HG02970 (cell line): ENCODE results near the gene PRKCE.

ENCODE experiments used
- ATAC-seq: cut with Tn5 transposase; IDR thresholded peaks from one replicate; pipeline ENCODE4 v1.9.1; 2021; ENCODE audit warnings: mild to moderate bottlenecking, moderate library complexity, moderate number of reproducible peaks; ENCODE audit not compliant: unreplicated experiment, low FRiP score

PRKCE gene

DNA sequence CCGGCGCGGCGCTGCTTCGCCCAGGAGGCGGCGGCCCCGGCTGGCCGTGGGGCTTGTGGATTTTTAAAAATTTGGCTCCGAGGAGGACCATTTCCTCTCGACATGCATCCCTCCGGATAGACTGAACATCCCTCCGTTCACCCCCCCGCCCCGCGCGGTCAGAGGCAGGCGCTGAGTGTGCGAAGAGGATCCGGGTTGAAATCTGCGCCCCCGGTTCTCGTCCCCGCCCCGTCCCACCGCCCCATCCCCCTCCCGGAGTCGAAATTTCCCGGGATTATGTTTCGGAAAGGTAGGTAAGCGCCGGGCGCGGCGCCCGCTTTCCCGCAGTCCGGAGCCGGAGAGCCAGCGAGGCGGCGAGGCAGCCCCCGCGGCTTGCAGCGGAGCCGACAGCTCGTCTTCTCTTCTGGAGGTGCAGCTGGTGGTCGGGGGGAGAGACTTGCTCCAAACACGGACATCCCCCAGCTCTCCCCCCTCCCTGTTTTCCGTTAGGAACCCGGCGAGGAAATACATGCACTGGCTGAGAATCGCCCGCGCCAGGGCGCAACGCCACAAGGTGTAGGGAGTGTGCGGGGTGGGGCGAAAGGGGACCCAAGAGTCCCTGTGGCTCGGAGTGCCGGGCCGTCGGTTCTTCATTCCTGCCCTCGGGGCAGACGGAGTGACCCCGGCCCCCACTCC lies at the start of gene PRKCE:
Gene PRKCE (plus strand): TSS at position 261 of the 675 bp plus-strand sequence.
- peak; percentile 7 for ATAC-seq

- ATAC-seq, result no peak
These were observed 48.9 kb upstream of the PRKCE start for GRCh38 chr2:45602624-45603023.

DNA sequence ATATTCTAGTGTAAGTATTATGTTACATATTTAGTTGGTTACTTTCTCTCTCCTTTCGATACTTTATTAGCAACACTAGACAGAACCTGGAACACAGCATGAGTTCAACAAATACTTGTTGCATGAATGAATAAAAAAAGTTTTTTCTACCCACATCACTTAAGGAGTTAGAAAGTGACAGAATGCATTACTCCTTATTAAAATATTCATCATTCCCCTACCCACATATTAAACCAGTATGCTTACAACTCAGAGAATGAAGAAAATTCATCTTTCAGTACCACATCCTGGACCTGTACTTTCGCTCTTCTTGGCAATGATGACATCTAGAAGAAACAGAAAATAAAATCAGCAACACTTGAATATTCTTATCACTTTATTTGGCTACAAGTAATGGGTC lies 46.4 kb upstream of the PRKCE start:
- ATAC-seq, result no peak

DNA sequence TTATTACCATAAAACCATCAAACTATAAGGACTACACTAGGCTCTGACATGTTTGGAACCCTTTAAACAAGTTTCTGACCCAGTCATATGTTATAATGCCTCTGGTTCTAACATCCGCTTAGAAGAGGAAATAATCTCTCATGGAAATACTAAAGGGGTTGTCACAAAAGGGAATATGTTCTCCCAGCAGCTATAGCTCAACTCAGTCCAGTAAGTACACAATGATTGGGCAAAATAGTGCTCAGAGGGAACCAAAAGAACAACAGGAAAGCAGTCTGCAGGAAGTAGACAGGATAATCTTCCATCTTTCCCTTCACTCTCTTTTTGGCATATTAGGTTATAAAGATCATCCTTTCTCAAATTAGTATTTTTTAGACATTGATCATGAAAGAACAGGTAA lies 44.7 kb upstream of the PRKCE start:
- ATAC-seq, result no peak

DNA sequence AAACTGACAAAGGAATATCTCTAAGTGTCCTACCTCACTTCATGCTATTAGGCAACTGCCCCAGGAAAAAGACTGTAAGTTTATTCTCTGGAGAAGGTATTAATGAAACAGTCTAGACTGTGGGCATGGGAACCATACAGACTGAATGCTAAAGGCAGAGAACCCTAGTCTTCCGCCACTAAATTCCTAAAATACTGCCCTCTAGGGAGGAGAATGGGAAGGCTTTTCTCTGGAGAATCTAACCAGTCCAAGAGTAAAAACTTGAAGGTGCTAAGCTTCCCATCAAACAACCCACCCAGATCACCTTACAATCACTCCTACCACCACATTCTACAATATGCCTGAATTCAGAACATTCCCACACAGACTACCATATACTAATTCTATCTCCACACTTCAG lies 43.8 kb upstream of the PRKCE start:
- no peak for ATAC-seq

- peak; percentile 35 for ATAC-seq
These were observed 41.0 kb upstream of the PRKCE start for GRCh38 chr2:45610281-45611019.

DNA sequence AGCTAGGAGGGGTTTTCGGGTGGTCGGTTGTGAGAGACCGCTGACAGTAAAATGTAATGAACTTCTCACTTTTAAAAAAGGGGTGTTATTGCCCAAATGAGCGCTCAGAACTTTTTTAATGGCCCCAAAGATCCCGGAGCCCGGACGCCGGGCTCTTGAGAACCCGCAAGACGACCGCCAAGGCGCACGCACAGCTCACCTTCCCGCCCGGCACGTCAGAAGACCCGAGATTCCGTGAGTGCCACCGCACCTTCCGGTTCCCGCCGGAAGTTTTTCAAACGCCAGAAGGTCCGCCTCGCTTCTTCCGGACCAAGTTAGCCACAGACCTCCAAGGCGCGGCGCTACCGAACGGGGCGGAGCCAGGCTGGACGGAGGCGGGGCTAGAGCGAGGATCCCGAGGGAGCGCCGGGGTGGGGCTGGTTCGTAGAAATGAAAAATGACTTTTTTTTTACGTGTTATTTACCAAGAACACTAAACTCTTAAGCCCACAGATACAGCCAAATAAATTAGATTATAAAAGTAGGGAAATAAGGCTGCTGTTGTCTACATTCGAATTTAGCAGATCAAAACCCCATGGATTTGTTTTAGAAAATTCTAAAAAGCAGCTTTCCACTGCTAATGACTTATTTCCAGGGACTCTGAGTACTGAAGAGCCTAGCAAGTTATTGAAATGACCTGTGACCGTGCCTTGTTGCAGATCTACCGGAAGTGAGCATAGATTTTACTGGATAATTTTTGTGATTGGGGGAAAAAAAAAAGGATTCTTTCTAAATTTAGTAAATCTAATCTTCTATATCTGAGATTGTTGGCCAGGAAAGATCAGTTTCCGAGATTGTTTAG lies 40.2 kb upstream of the PRKCE start, which contains the start of gene SRBD1:
Gene SRBD1 (minus strand): TSS at position 248 of the 840 bp plus-strand sequence. CDS start 5,826 bp downstream, outside the sequence.
- peak; percentile 80 for ATAC-seq

DNA sequence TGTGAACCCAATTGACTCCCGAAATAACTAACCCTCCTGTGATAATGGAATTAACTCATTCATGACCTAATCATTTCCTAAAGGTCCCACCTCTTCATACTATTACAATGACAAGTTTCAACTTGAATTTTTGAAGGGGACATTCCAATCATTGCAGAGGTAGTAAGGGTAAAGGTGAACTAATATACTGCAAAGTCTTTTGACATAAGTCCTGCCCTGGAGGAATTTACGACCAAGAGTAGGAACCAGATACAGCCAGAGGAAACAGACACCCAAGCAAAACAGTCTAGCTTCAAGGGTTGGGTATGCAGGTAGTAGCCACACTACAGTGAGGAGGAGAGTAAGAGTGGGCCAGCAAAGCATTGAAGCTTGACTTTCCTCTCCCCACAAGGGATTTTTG lies 39.2 kb upstream of the PRKCE start:
- ATAC-seq, result no peak

DNA sequence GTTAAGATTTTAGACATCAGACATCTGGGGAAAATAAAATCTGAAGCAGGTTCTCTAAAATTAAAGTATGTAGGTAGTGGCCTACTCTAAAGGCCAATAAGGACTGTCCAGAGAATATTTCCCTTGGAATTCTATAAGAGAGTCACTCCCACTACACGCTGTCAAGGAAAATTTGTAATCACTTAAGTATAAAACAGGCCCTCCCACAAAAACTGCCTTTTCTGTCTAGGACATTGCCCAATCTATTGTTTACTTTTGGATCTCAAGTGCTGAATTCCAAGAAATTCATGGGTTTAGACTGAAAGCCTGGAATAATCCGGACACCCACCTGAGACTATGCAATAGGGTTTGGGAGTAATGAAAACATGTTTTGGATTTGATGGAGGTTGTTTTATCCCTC lies 38.7 kb upstream of the PRKCE start:
- ATAC-seq, result no peak

- no peak for ATAC-seq
These were observed 37.1 kb upstream of the PRKCE start for GRCh38 chr2:45614330-45614729.

DNA sequence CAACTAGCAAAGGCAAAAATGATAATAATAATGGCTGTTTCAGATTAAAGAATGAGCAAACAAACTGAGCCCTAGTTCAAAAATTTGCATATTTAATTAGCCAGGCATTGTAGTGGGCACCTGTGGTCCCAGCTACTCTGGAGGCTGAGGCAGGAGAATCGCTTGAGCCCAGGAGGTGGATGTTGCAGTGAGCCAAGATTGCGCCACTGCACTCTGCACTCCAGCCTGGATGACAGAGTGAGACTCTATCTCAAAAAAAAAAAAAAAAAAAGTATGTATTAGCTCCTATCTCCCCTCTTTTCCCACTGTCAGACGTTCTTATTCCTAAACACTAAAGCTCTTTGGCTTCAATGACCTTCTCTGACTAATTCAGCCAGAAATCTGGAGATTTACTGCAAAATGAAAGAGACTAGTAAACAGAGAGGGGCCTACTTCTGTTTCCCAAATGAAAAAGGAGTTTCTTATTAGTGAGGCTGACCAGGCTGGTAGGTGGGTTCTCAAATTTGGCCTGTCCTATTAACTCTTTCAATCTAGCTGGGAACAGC lies 36.5 kb upstream of the PRKCE start:
- no peak for ATAC-seq

- no peak for ATAC-seq
These were observed 34.6 kb upstream of the PRKCE start for GRCh38 chr2:45616658-45617411.

- ATAC-seq, result no peak
These were observed 34.0 kb upstream of the PRKCE start for GRCh38 chr2:45617496-45617895.

DNA sequence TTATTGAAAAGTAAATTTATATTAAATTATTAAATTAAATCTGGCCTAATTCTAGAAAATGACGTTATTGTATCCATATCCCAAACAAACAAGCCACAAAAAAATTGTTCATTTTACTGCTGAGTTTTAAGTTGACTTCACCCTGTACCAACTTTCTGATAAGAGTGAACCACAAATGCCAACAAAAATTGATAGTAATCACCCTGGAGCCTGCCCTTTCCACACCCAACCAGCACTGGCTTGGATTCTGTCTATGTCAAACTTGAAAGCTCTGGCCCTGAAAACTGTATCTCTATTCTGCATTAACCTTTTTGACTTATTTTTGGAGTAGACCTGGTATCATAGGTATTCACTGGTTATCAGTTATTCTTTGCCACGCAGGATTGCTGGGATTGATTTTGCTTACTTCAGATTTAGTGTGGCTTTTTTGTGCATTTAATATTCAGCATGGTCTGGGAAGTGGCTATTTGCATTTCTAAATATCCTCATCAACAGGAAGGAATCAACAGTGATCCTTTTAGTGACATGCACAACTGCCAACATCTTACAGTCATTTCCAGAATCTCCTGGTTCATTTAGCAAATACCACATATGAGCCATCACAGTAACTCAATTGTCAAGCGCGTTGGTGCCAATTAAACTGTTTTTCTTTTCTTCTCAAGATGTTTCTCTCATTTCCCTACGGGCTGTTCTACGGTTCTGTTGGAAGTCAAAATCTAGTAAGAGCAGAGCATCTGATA lies 29.0 kb upstream of the PRKCE start:
- no peak for ATAC-seq

DNA sequence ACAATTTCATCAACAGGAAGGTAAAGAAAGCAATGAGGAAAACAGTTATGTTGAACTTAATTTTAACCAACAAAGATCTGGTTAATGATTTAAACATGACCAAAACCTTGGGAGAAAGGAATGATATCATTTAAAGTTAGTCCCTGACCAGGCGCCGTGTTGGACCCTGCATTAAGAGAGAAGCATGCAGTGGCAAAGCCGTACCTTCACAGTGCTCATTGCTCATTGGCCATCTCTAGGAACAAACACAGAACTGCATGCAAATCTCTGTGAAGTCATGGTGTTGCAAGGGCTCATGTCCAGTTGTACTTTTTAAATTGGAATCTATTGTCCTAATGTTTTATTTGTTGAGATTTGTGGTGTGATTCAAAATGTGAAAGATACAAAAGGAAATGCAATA lies 28.4 kb upstream of the PRKCE start:
- no peak for ATAC-seq

GRCh38 chr2:45625824-45626223 lies 25.7 kb upstream of the PRKCE start:
- no peak for ATAC-seq

GRCh38 chr2:45626387-45627221 lies 24.9 kb upstream of the PRKCE start:
- ATAC-seq, result no peak

- ATAC-seq, result no peak
These were observed 23.6 kb upstream of the PRKCE start for GRCh38 chr2:45627911-45628310.

- no peak for ATAC-seq
These were observed 21.5 kb upstream of the PRKCE start for GRCh38 chr2:45629971-45630370.
